OCI-M1 (cell line): Measurements from ENCODE around the gene PIBF1.
"Not testable (repeated sequence)": the region's sequence is repeated elsewhere in the genome, so short reads cannot be mapped to it uniquely, and the experiment has no call there.

Experiments used
- DNase-seq: peaks from one replicate; lab custom pipeline; 2025; lab: John Stamatoyannopoulos, UW

Gene PIBF1

GRCh38 chr13:73015805-73016204, 233.9 kb downstream of the PIBF1 start:
- DNase-seq, result no peak

GRCh38 chr13:73018336-73018735, 236.4 kb downstream of the PIBF1 start:
- DNase-seq, result no peak

- no peak for DNase-seq
These were observed 243.5 kb downstream of the PIBF1 start for GRCh38 chr13:73025217-73026012.

DNA sequence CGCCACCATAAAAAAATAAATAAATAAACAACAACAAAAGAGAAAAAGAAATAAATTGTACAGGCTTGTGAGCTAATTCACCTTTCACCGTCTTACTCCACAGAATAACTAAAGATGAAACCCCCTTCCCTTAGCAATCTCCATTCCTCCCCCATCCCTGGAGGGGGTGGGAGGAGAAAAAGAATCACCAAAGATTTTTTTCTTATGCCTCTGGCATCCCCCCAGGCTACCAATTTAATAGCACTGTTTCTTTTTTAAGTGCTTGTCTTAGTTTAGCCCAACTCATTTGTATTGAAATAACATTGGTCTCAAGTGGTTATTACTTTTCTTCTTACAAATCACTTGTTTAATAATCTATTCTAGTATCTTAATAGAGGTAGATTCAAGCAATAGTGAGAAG, 253.0 kb downstream of the PIBF1 start:
- no peak for DNase-seq

DNA sequence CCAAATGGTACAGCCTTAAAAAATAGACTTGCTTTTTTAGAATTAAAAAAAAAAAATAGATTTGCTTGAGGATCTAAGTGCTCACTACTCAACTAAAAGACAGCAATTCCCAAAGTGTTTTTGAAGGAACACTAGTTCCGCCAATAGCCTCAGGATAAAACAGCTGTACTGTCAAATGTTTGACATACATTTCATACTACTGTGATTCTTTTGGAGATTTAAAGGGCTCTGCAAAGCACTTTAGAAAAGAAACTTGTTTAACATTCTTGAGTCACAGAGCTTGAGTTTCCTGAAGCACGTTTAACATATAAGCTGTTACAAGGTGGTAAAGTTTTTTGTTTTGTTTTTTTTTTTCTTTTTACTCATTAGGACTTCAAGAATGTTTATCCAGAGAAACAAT, 253.7 kb downstream of the PIBF1 start:
- no peak for DNase-seq

DNA sequence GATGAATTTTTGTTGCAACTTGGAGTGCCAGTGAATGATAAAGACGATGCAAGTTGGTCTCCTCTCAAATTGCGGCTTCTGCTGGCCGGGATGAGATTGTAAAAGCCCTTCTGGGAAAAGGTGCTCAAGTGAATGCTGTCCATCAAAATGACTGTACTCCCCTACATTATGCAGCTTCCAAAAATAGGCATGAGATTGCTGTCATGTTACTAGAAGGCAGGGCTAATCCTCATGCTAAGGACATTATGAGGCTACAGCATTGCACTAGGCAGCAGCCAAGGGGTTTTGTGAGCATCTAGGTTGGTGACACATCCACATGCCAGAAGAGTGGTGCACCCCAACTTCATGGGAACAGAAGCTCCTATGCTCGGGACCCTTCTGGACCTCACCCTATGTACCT, 254.6 kb downstream of the PIBF1 start:
- DNase-seq, result no peak

GRCh38 chr13:73038064-73038463, 256.1 kb downstream of the PIBF1 start:
- DNase-seq, result no peak

DNA sequence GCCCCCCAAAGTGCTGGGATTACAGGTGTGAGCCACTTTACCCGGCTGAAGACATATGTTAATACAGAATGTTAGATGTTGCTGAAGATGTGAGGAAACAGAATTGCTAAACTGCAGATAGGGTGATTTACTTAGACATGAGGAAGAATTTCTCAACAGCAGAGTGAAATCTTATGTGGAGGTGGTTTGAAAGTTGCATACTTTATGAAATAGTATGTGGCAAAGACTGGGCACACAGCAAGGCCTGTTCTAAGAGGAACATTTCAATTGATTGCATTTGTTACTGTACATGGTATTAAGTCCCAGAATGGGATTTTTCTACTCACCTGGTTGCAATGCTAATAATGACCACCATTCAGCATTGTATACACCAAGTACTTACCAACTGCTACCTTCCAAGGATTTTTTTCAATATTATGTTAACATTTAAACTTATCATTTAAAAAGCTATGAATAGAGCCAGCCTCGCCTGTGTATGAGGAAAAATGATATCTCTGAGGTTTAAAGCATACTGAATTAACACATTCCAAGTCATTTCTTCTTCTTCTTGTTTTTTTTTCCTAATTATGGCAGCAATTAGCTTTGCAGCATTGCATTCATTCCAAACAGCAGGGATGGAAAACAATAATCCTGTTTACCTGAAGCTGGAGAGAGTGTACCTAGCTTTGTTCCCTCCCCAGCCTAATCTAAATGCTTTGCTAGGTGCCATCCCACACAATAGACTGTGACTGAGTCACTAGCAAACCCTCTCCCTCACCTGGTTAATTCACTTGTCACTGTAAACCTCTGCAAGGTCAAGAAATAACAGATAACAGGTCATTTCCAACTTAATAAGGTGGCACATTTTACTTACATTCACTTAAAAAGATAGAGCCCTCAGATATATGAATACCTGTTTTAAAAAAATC, 257.5 kb downstream of the PIBF1 start:
- no peak for DNase-seq

DNA sequence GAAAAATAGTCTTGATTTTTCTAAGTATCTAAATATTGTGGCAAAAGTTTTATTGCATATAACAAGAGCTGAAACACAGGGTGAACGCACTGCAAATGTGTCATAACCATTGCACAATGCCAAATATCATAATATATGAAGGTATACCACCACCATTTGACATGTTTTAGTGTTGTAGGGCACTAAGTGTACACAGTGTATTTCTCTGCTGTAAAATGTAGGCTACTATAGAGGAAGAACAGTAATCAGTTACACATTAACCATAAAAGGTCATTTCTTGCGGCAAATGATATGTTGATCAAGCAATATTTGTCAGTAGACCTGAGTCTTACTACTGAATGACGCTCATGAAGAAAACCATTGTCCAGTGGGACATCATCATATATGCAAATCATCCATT, 258.6 kb downstream of the PIBF1 start:
- DNase-seq, result peak; percentile 54

DNA sequence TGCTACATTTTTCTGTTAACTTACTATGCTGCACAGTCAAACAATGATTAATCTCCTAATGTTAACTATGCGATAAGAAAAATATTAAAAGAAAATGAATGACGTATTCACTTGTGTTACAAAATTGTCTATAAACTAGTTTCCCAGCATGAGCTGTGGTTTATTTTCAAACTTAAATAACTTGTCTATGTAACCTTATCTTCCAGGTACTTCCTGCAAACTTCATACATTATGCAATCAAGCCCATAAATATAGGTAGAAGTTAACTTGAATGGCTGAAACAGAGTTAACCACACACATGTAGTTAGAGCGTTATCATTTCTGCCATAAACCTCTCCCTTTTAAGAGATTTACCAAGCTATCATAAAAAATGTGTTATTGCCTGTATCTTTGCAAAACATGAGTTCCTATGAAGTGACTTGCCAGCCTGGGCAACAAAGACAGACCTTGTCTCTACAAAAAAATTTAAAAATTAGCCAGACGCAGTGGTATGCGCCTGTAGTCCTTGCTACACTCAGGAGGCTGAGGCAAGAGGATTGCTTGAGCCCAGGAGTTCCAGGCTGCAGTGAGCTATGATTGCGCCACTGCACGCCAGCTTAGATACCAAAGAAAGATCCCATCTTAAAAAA, 259.1 kb downstream of the PIBF1 start:
- peak; percentile 95 for DNase-seq

DNA sequence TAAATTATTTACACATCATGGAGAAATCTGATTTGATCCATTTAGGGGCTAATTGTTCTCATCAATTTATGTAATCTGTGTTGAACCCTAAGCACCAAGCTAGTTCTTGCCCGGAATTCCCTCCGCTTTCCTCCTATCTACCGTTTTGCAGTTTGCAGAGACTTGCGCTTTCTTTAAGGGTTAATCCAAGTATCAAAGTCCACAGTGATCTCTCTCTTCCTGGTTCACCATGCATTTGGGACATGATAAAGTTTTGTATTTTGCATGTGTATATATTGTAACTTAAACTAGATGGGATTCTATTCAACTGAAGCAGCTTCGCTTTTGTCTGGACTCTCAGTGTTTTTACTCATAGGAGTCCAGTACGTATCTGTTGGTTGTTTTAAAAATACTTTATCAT, 263.1 kb downstream of the PIBF1 start:
- no peak for DNase-seq

- DNase-seq, result not testable (repeated sequence)
These were observed 266.7 kb downstream of the PIBF1 start for GRCh38 chr13:73048615-73049014.

GRCh38 chr13:73054712-73055111, 272.8 kb downstream of the PIBF1 start:
- no peak for DNase-seq

- no peak for DNase-seq
These were observed 274.1 kb downstream of the PIBF1 start for GRCh38 chr13:73055813-73056564.

GRCh38 chr13:73056565-73056962, 274.6 kb downstream of the PIBF1 start:
- DNase-seq, result no peak

DNA sequence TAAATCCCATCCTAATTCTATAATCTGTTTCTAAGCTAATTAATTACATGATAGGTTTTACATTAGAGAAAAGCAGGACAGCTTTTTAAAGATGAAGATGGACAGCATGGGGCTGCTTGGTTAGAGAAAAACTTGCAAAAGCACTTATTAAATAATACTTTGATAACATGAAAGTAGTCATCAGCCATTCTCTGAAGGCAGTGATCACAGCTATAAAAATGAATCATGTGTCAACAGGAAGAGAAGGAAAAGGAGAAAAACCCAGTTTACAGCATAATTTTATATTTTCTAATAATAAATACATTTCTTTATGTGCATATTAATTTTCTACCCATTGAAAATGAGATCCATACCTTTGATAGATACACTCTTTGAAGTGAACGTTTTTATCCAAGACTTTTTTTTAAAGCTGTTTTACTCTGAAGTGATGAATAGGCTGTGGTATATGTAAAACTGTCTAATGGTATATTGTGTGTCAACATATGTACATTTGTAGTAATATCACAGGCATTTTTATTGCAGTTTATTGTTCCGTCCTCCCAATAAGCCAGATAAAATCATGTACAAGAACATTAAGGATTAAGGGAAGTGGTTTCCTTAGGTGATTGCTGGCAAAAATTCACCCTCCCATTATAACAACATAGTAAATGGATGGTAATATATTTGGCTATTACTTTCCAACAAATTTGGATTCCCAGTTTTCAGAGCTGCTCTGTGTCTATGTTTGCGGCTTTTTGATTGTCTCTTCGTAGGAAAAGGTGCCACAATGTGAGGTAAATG, 275.5 kb downstream of the PIBF1 start:
- no peak for DNase-seq

- DNase-seq, result no peak
These were observed 276.1 kb downstream of the PIBF1 start for GRCh38 chr13:73058064-73058313.

DNA sequence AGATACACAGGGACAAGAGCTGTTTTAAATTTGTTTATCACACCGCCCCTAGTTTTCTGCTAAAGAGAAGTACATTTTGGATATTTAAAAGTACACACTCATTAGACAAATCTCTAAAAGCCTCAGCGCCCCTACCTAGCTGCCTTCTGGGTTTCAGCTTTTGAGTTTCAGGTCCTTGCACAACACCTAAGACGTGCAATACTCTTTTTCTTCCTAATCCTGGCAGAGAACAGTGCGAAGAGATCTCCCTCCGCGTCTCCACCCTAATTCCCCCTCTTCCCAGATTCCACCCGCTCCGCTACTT, 276.5 kb downstream of the PIBF1 start:
- DNase-seq, result no peak

DNA sequence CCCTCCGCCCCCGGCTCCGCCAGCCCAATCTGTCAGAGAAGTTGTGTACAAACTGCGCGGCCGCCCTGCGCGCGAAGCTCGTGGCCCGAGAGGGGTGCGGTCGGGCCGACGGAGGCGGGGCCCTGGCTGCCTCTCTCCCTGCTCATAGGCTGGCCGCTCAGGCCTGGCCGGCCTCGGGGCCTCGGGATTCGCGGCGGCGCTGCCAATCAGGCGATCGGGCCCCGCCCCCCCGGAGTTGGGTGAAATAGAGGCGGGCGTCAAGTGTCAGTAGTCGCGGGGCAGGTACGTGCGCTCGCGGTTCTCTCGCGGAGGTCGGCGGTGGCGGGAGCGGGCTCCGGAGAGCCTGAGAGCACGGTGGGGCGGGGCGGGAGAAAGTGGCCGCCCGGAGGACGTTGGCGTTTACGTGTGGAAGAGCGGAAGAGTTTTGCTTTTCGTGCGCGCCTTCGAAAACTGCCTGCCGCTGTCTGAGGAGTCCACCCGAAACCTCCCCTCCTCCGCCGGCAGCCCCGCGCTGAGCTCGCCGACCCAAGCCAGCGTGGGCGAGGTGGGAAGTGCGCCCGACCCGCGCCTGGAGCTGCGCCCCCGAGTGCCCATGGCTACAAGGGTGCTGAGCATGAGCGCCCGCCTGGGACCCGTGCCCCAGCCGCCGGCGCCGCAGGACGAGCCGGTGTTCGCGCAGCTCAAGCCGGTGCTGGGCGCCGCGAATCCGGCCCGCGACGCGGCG, 277.0 kb downstream of the PIBF1 start, which contains the start of gene KLF5:
Gene KLF5, plus strand, starts transcription at position 270 of the 724 bp plus-strand sequence. Its CDS starts 323 bp downstream, at position 593.
- peak; percentile 95 for DNase-seq

GRCh38 chr13:73059460-73060250, 277.7 kb downstream of the PIBF1 start:
- DNase-seq, result peak; percentile 56
